Activated naive CD4-positive, alpha-beta T cell treated with anti-CD3 and anti-CD28 coated beads for 36 hours (primary cell): ENCODE data around the gene RBBP5. TPM values are rescaled to one million over a fixed set of nuclear protein-coding genes. Genes with fewer than 3 reads are reported as not detected.
A peak's percentile ranks its signal among the peaks of the same experiment; 100 is the strongest.

ENCODE experiments used
- CTCF ChIA-PET: fragments of 350-600 bp; sonication (Branson Sonifier 250); formaldehyde crosslinking; loops from one replicate; lab custom pipeline; 2021; ENCODE audit warnings: antibody characterized with exemption; lab: Charles Lee
- DNase-seq: peaks from one replicate; pipeline ENCODE4 v3.0.0-alpha.2; 2020
- H3K27ac Mint-ChIP-seq: one replicate; pipeline ENCODE4 v1.8.0; 2021; ENCODE audit warnings: mild to moderate bottlenecking, mixed read lengths
- H3K27me3 Mint-ChIP-seq: one replicate; pipeline ENCODE4 v1.8.0; 2021; ENCODE audit warnings: low read depth, mixed read lengths
- H3K36me3 Mint-ChIP-seq: one replicate; pipeline ENCODE4 v1.8.0; 2021; ENCODE audit warnings: low read depth, mixed read lengths
- H3K4me1 Mint-ChIP-seq: one replicate; pipeline ENCODE4 v1.8.0; 2021; ENCODE audit warnings: low read depth, mixed read lengths
- H3K4me3 Mint-ChIP-seq: one replicate; pipeline ENCODE4 v1.8.0; 2021; ENCODE audit warnings: mild to moderate bottlenecking, moderate library complexity, mixed read lengths
- H3K9me3 Mint-ChIP-seq: one replicate; pipeline ENCODE4 v1.8.0; 2021; ENCODE audit warnings: mixed read lengths
- intact Hi-C: fragments of 100-400 bp; cut with micrococcal nuclease; formaldehyde crosslinking; loops from one replicate; pipeline ENCODE4 v1.15.1; 2023
- total RNA-seq, 2 experiments: library from RNA; stranded (reverse); gene quantifications; one replicate each; pipeline ENCODE4 v1.2.3, GENCODE V29; 2021

Gene RBBP5
- total RNA-seq, 2 experiments from 2014 or later: 26.0 to 27.5 TPM

GRCh38 chr1:205147191-205147835 lies 25.5 kb upstream of the RBBP5 start:
- H3K4me3 Mint-ChIP-seq: no peak overlapping the region
- CTCF ChIA-PET: interaction anchor here (0.6 kb wide), 1 partner anchor 63 kb away, joined by 4 read pairs; no protein-coding TSS in a partner anchor
- DNase-seq: no peak
- peaks cover 24% of the 10 kb centered on the region for H3K36me3 Mint-ChIP-seq
- H3K9me3 Mint-ChIP-seq: no peaks in the 10 kb centered on the region
- no peaks in the 10 kb centered on the region for H3K4me1 Mint-ChIP-seq
- intact Hi-C loops: no loop called here
- no peak overlapping the region for H3K27ac Mint-ChIP-seq
- H3K27me3 Mint-ChIP-seq: no peaks in the 10 kb centered on the region

GRCh38 chr1:205144751-205145150 lies 23.0 kb upstream of the RBBP5 start:
- DNase-seq: no peak
- H3K4me3 Mint-ChIP-seq: no peak overlapping the region
- no peaks in the 10 kb centered on the region for H3K27me3 Mint-ChIP-seq
- intact Hi-C loops: no loop called here
- no peak overlapping the region for H3K27ac Mint-ChIP-seq
- H3K9me3 Mint-ChIP-seq: no peaks in the 10 kb centered on the region
- CTCF ChIA-PET: interaction anchor here (0.7 to 1.5 kb wide), 3 partner anchors 10 to 83 kb away, joined by 3 read pairs; no protein-coding TSS in a partner anchor
- H3K36me3 Mint-ChIP-seq: peaks cover 17% of the 10 kb centered on the region
- peaks cover 7% of the 10 kb centered on the region for H3K4me1 Mint-ChIP-seq

GRCh38 chr1:205144046-205144720 lies 22.4 kb upstream of the RBBP5 start:
- H3K27me3 Mint-ChIP-seq: no peaks in the 10 kb centered on the region
- intact Hi-C loops: no loop called here
- H3K4me3 Mint-ChIP-seq: no peak overlapping the region
- CTCF ChIA-PET: interaction anchor here (0.7 to 1.4 kb wide), 4 partner anchors 11 to 83 kb away, joined by 3 to 5 read pairs (median 4); no protein-coding TSS in a partner anchor
- DNase-seq: peak; percentile 9
- H3K27ac Mint-ChIP-seq: no peak overlapping the region
- H3K36me3 Mint-ChIP-seq: peaks cover 12% of the 10 kb centered on the region
- no peaks in the 10 kb centered on the region for H3K9me3 Mint-ChIP-seq
- H3K4me1 Mint-ChIP-seq: peaks cover 7% of the 10 kb centered on the region

GRCh38 chr1:205142102-205142469 lies 20.3 kb upstream of the RBBP5 start:
- no peak overlapping the region for H3K4me3 Mint-ChIP-seq

GRCh38 chr1:205141236-205142101 lies 19.7 kb upstream of the RBBP5 start:
- H3K27ac Mint-ChIP-seq: no peak overlapping the region
- intact Hi-C loops: loop anchor here (1.0 kb wide), 4 partner anchors 19 to 166 kb away; no protein-coding TSS in a partner anchor
- peaks cover 2% of the 10 kb centered on the region for H3K36me3 Mint-ChIP-seq
- H3K4me1 Mint-ChIP-seq: peaks cover 7% of the 10 kb centered on the region
- peak; percentile 92 for DNase-seq
- CTCF ChIA-PET: interaction anchor here (0.6 to 3.2 kb wide), 40 partner anchors 8 to 238 kb away, joined by 3 to 16 read pairs (median 4); partner anchors contain the start of gene RBBP5
- H3K27me3 Mint-ChIP-seq: no peaks in the 10 kb centered on the region
- H3K4me3 Mint-ChIP-seq: no peak overlapping the region
- H3K9me3 Mint-ChIP-seq: no peaks in the 10 kb centered on the region

More at GRCh38 chr1:205142102-205142469, 20.3 kb upstream of the RBBP5 start:
- Mint-ChIP-seq H3K4me1 (peaks cover 7% of the 10 kb centered on the region), H3K27me3 (no peaks in the 10 kb centered on the region), H3K36me3 (peaks cover 6% of the 10 kb centered on the region), H3K9me3 (no peaks in the 10 kb centered on the region), H3K27ac (no peak overlapping the region)
- no peak for DNase-seq
- CTCF ChIA-PET: interaction anchor here (0.7 to 3.2 kb wide), 26 partner anchors 9 to 183 kb away, joined by 3 to 16 read pairs (median 5); partner anchors contain the start of gene RBBP5
- intact Hi-C loops: no loop called here

- intact Hi-C loops: no loop called here
- no peak for DNase-seq
- Mint-ChIP-seq H3K4me1 (peaks cover 7% of the 10 kb centered on the region), H3K9me3 (no peaks in the 10 kb centered on the region), H3K36me3 (no peaks in the 10 kb centered on the region), H3K4me3 (no peak overlapping the region), H3K27ac (no peak overlapping the region), H3K27me3 (no peaks in the 10 kb centered on the region)
- CTCF ChIA-PET: interaction anchor here (0.6 to 3.2 kb wide), 9 partner anchors 11 to 185 kb away, joined by 3 to 11 read pairs (median 4); no protein-coding TSS in a partner anchor
These were observed 18.3 kb upstream of the RBBP5 start for GRCh38 chr1:205140113-205140512.

GRCh38 chr1:205137901-205138300 lies 16.1 kb upstream of the RBBP5 start:
- H3K36me3 Mint-ChIP-seq: no peaks in the 10 kb centered on the region
- intact Hi-C loops: no loop called here
- no peaks in the 10 kb centered on the region for H3K27me3 Mint-ChIP-seq
- DNase-seq: no peak
- no peak overlapping the region for H3K27ac Mint-ChIP-seq
- H3K4me1 Mint-ChIP-seq: peaks cover 7% of the 10 kb centered on the region
- no peak overlapping the region for H3K4me3 Mint-ChIP-seq
- no peaks in the 10 kb centered on the region for H3K9me3 Mint-ChIP-seq
- CTCF ChIA-PET: interaction anchor here (0.6 to 0.7 kb wide), 2 partner anchors 28 to 128 kb away, joined by 3 read pairs; no protein-coding TSS in a partner anchor

GRCh38 chr1:205133287-205133686 lies 11.5 kb upstream of the RBBP5 start:
- CTCF ChIA-PET: no interaction called here
- H3K36me3 Mint-ChIP-seq: no peaks in the 10 kb centered on the region

GRCh38 chr1:205129447-205130029 lies 7.8 kb upstream of the RBBP5 start:
- no peak overlapping the region for H3K27ac Mint-ChIP-seq
- H3K9me3 Mint-ChIP-seq: no peaks in the 10 kb centered on the region
- H3K4me3 Mint-ChIP-seq: no peak overlapping the region
- CTCF ChIA-PET: interaction anchor here (3.4 kb wide), 1 partner anchor 12 kb away, joined by 16 read pairs; no protein-coding TSS in a partner anchor
- no peaks in the 10 kb centered on the region for H3K4me1 Mint-ChIP-seq
- no peaks in the 10 kb centered on the region for H3K27me3 Mint-ChIP-seq
- H3K36me3 Mint-ChIP-seq: no peaks in the 10 kb centered on the region
- DNase-seq: no peak
- intact Hi-C loops: loop anchor here (10.0 kb wide), 1 partner anchor 615 kb away; the partner anchor contains the start of gene MDM4

More at GRCh38 chr1:205133287-205133686, 11.5 kb upstream of the RBBP5 start:
- no peak for DNase-seq
- Mint-ChIP-seq H3K27ac (no peak overlapping the region), H3K4me1 (no peaks in the 10 kb centered on the region), H3K9me3 (no peaks in the 10 kb centered on the region), H3K4me3 (no peak overlapping the region), H3K27me3 (no peaks in the 10 kb centered on the region)
- intact Hi-C loops: no loop called here

- no peak overlapping the region for H3K27ac Mint-ChIP-seq
- no peak overlapping the region for H3K4me3 Mint-ChIP-seq
- intact Hi-C loops: loop anchor here (10.0 kb wide), 1 partner anchor 613 kb away; the partner anchor contains the start of gene MDM4
- CTCF ChIA-PET: interaction anchor here (3.4 kb wide), 1 partner anchor 13 kb away, joined by 16 read pairs; no protein-coding TSS in a partner anchor
- no peaks in the 10 kb centered on the region for H3K36me3 Mint-ChIP-seq
- no peak for DNase-seq
- H3K27me3 Mint-ChIP-seq: no peaks in the 10 kb centered on the region
- H3K4me1 Mint-ChIP-seq: no peaks in the 10 kb centered on the region
- H3K9me3 Mint-ChIP-seq: no peaks in the 10 kb centered on the region
These were observed 6.3 kb upstream of the RBBP5 start for GRCh38 chr1:205128050-205128449.

GRCh38 chr1:205127646-205128045 lies 5.9 kb upstream of the RBBP5 start:
- no peaks in the 10 kb centered on the region for H3K36me3 Mint-ChIP-seq
- H3K9me3 Mint-ChIP-seq: no peaks in the 10 kb centered on the region
- H3K4me3 Mint-ChIP-seq: no peak overlapping the region
- intact Hi-C loops: loop anchor here (10.0 kb wide), 1 partner anchor 613 kb away; the partner anchor contains the start of gene MDM4
- DNase-seq: no peak
- no peak overlapping the region for H3K27ac Mint-ChIP-seq
- peaks cover 4% of the 10 kb centered on the region for H3K4me1 Mint-ChIP-seq
- H3K27me3 Mint-ChIP-seq: no peaks in the 10 kb centered on the region
- CTCF ChIA-PET: interaction anchor here (1.3 to 3.4 kb wide), 2 partner anchors 9 to 14 kb away, joined by 7 to 16 read pairs; no protein-coding TSS in a partner anchor
